GM19463 (cell line): ENCODE results near the gene ZMYND11.
"Not testable (repeated sequence)": the region's sequence is repeated elsewhere in the genome, so short reads cannot be mapped to it uniquely, and the experiment has no call there.

ENCODE experiments used
- ATAC-seq: cut with Tn5 transposase; IDR thresholded peaks from one replicate; pipeline ENCODE4 v1.9.1; 2021; ENCODE audit warnings: mild to moderate bottlenecking, moderate library complexity; ENCODE audit not compliant: unreplicated experiment

ZMYND11 gene

GRCh38 chr10:241966-242643, 106.8 kb downstream of the ZMYND11 start:
- no peak for ATAC-seq

GRCh38 chr10:244227-244626, 109.0 kb downstream of the ZMYND11 start:
- no peak for ATAC-seq

- ATAC-seq, result no peak
These were observed 111.2 kb downstream of the ZMYND11 start for GRCh38 chr10:246431-246830.

- ATAC-seq, result no peak
These were observed 112.2 kb downstream of the ZMYND11 start for GRCh38 chr10:247480-247879.

- no peak for ATAC-seq
These were observed 113.1 kb downstream of the ZMYND11 start for GRCh38 chr10:248307-248706.

GRCh38 chr10:251982-252582, 116.8 kb downstream of the ZMYND11 start:
- no peak for ATAC-seq

- ATAC-seq, result no peak
These were observed 125.7 kb downstream of the ZMYND11 start for GRCh38 chr10:260819-261429.

- not testable (repeated sequence) for ATAC-seq
These were observed 129.2 kb downstream of the ZMYND11 start for GRCh38 chr10:264160-265073.

- ATAC-seq, result not testable (repeated sequence)
These were observed 129.8 kb downstream of the ZMYND11 start for GRCh38 chr10:265074-265440.

- not testable (repeated sequence) for ATAC-seq
These were observed 130.7 kb downstream of the ZMYND11 start for GRCh38 chr10:265816-266588.

- ATAC-seq, result no peak
These were observed 131.7 kb downstream of the ZMYND11 start for GRCh38 chr10:266974-267425.

GRCh38 chr10:267705-268104, 132.4 kb downstream of the ZMYND11 start:
- ATAC-seq, result no peak

- ATAC-seq, result no peak
These were observed 134.3 kb downstream of the ZMYND11 start for GRCh38 chr10:269440-270074.

- no peak for ATAC-seq
These were observed 135.9 kb downstream of the ZMYND11 start for GRCh38 chr10:271201-271600.

- no peak for ATAC-seq
These were observed 136.5 kb downstream of the ZMYND11 start for GRCh38 chr10:271722-272121.

GRCh38 chr10:273088-273487, 137.8 kb downstream of the ZMYND11 start:
- no peak for ATAC-seq

GRCh38 chr10:274866-275265, 139.6 kb downstream of the ZMYND11 start:
- no peak for ATAC-seq

GRCh38 chr10:275680-276079, 140.4 kb downstream of the ZMYND11 start:
- no peak for ATAC-seq

- ATAC-seq, result no peak
These were observed 142.7 kb downstream of the ZMYND11 start for GRCh38 chr10:277963-278362.

GRCh38 chr10:278707-279106, 143.5 kb downstream of the ZMYND11 start:
- ATAC-seq, result no peak
